ENCODE measurements around the gene SKA3. TPM values are rescaled to one million over a fixed set of nuclear protein-coding genes. Genes with fewer than 3 reads are reported as not detected.
"Not testable (repeated sequence)": the region's sequence is repeated elsewhere in the genome, so short reads cannot be mapped to it uniquely, and the experiment has no call there.

Gene SKA3
- total RNA-seq, 2 donors from 2014 or later = 29.5 to 48.6 TPM

GRCh38 chr13:21142766-21143165, 33.6 kb downstream of the SKA3 start:
- Mint-ChIP-seq H3K9me3 (no peaks in the 10 kb centered on the region), H3K4me3 (peak overlapping the region; percentile 71), H3K36me3 (ENCODE audit: low read depth) (peaks cover 76% of the 10 kb centered on the region), H3K27me3 (no peaks in the 10 kb centered on the region), H3K27ac (peak overlapping the region; percentile 79), H3K4me1 (peaks cover 21% of the 10 kb centered on the region)
- ATAC-seq (replicated peaks) = no peak

GRCh38 chr13:21139374-21139773, 37.0 kb downstream of the SKA3 start:
- peaks cover 15% of the 10 kb centered on the region for H3K4me1 Mint-ChIP-seq
- peaks cover 7% of the 10 kb centered on the region for H3K27me3 Mint-ChIP-seq
- no peaks in the 10 kb centered on the region for H3K9me3 Mint-ChIP-seq
- peak overlapping the region; percentile 85 for H3K4me3 Mint-ChIP-seq
- peak overlapping the region; percentile 94 for H3K27ac Mint-ChIP-seq
- H3K36me3 Mint-ChIP-seq (ENCODE audit: low read depth) = peaks cover 42% of the 10 kb centered on the region
- no peak for ATAC-seq (replicated peaks)

- Mint-ChIP-seq H3K36me3 (ENCODE audit: low read depth) (peaks cover 36% of the 10 kb centered on the region), H3K9me3 (no peaks in the 10 kb centered on the region), H3K27me3 (peaks cover 7% of the 10 kb centered on the region), H3K27ac (peak overlapping the region; percentile 48), H3K4me3 (peak overlapping the region; percentile 85), H3K4me1 (peaks cover 12% of the 10 kb centered on the region)
- no peak for ATAC-seq (replicated peaks)
These were observed 37.8 kb downstream of the SKA3 start for GRCh38 chr13:21138561-21138960.

- no peak for ATAC-seq (replicated peaks)
- peaks cover 9% of the 10 kb centered on the region for H3K27me3 Mint-ChIP-seq
- no peak overlapping the region for H3K27ac Mint-ChIP-seq
- peaks cover 27% of the 10 kb centered on the region for H3K36me3 Mint-ChIP-seq (ENCODE audit: low read depth)
- H3K4me3 Mint-ChIP-seq = no peak overlapping the region
- H3K4me1 Mint-ChIP-seq = peaks cover 6% of the 10 kb centered on the region
- no peaks in the 10 kb centered on the region for H3K9me3 Mint-ChIP-seq
These were observed 38.7 kb downstream of the SKA3 start for GRCh38 chr13:21137696-21138095.

GRCh38 chr13:21135833-21136232, 40.5 kb downstream of the SKA3 start:
- not testable (repeated sequence) for ATAC-seq (replicated peaks); H3K27ac Mint-ChIP-seq; H3K9me3 Mint-ChIP-seq; H3K36me3 Mint-ChIP-seq (ENCODE audit: low read depth); H3K4me3 Mint-ChIP-seq; H3K4me1 Mint-ChIP-seq
- H3K27me3 Mint-ChIP-seq = peaks cover 11% of the 10 kb centered on the region

DNA sequence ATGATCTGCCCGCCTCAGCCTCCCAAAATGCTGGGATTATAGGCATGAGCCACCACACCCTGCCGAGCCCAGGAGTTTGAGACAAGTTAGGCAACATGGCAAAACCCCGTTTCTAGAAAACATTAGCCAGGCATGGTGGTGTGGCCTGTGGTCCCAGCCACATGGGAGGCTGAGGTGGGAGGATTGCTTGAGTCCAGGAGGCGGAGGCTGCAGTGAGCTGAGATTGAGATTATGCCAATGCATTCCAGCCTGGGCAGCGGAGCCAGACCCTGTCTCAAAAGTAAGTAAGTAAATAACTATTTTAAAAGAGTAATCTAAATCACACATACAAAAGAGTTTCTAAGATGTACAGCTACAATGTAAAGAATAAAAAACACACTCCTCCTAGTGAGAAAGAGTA, 41.9 kb downstream of the SKA3 start:
- H3K27me3 Mint-ChIP-seq = peaks cover 15% of the 10 kb centered on the region
- no peaks in the 10 kb centered on the region for H3K9me3 Mint-ChIP-seq
- H3K27ac Mint-ChIP-seq = no peak overlapping the region
- H3K4me3 Mint-ChIP-seq = no peak overlapping the region
- H3K36me3 Mint-ChIP-seq (ENCODE audit: low read depth) = no peaks in the 10 kb centered on the region
- no peak for ATAC-seq (replicated peaks)
- H3K4me1 Mint-ChIP-seq = peaks cover under 1% of the 10 kb centered on the region

GRCh38 chr13:21133077-21133476, 43.3 kb downstream of the SKA3 start:
- Mint-ChIP-seq H3K36me3 (ENCODE audit: low read depth) (no peaks in the 10 kb centered on the region), H3K27ac (no peak overlapping the region), H3K9me3 (no peaks in the 10 kb centered on the region), H3K4me1 (no peaks in the 10 kb centered on the region), H3K27me3 (peaks cover 15% of the 10 kb centered on the region), H3K4me3 (no peak overlapping the region)
- ATAC-seq (replicated peaks) = no peak

DNA sequence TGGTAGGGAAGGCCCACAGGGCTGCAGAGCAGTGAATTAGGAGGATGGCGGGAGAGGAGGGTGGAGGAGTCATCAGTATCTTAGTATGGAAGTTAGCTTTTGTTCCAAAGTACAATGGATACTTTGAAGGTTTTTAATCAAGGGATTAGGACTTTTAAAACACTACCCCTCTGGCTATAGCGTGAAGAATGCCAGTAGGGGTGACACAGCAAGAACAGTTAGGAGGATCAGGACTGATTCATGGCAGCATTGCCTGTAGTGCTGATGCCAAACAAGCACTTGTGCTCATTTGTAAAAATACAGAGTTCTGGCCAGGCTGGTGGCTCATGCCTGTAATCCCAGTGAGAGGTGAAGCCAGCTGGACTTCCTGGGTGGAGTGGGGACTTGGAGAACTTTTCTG, 46.2 kb downstream of the SKA3 start:
- H3K4me3 Mint-ChIP-seq = no peak overlapping the region
- ATAC-seq (replicated peaks) = no peak

GRCh38 chr13:21124852-21125251, 51.5 kb downstream of the SKA3 start:
- H3K4me1 Mint-ChIP-seq = no peaks in the 10 kb centered on the region
- no peaks in the 10 kb centered on the region for H3K36me3 Mint-ChIP-seq (ENCODE audit: low read depth)
- ATAC-seq (replicated peaks) = no peak
- H3K4me3 Mint-ChIP-seq = no peak overlapping the region
- H3K27me3 Mint-ChIP-seq = peaks cover 2% of the 10 kb centered on the region
- H3K27ac Mint-ChIP-seq = no peak overlapping the region
- no peaks in the 10 kb centered on the region for H3K9me3 Mint-ChIP-seq

More for the DNA sequence above, 46.2 kb downstream of the SKA3 start:
- Mint-ChIP-seq H3K9me3 (no peaks in the 10 kb centered on the region), H3K27ac (no peak overlapping the region), H3K4me1 (no peaks in the 10 kb centered on the region), H3K36me3 (ENCODE audit: low read depth) (no peaks in the 10 kb centered on the region), H3K27me3 (peaks cover 8% of the 10 kb centered on the region)

- no peak overlapping the region for H3K27ac Mint-ChIP-seq
- no peaks in the 10 kb centered on the region for H3K4me1 Mint-ChIP-seq
- no peak for ATAC-seq (replicated peaks)
These were observed 52.4 kb downstream of the SKA3 start for GRCh38 chr13:21123956-21124355.

DNA sequence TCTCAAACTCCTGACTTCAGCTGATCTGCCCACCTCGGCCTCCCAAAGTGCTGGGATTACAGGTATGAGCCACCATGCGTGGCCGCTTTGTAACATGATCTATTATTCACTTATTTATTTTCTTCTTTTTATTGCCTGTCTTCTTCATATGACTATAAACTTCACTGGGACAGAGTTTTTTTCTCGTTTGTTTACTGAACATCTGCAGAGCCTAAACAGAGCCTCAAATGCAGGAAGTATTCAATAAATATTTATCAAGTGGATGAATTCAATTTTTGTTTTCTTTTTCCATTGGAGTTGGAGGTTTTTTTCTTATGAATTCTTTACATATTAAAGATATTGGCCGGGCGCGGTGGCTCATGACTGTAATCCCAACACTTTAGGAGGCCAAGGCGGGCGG, 54.7 kb downstream of the SKA3 start:
- H3K27ac Mint-ChIP-seq = no peak overlapping the region
- no peaks in the 10 kb centered on the region for H3K36me3 Mint-ChIP-seq (ENCODE audit: low read depth)
- no peak for ATAC-seq (replicated peaks)
- no peaks in the 10 kb centered on the region for H3K27me3 Mint-ChIP-seq
- H3K4me3 Mint-ChIP-seq = no peak overlapping the region
- H3K9me3 Mint-ChIP-seq = no peaks in the 10 kb centered on the region
- no peaks in the 10 kb centered on the region for H3K4me1 Mint-ChIP-seq

More at GRCh38 chr13:21123956-21124355, 52.4 kb downstream of the SKA3 start:
- Mint-ChIP-seq H3K27me3 (no peaks in the 10 kb centered on the region), H3K4me3 (no peak overlapping the region), H3K9me3 (no peaks in the 10 kb centered on the region), H3K36me3 (ENCODE audit: low read depth) (no peaks in the 10 kb centered on the region)

DNA sequence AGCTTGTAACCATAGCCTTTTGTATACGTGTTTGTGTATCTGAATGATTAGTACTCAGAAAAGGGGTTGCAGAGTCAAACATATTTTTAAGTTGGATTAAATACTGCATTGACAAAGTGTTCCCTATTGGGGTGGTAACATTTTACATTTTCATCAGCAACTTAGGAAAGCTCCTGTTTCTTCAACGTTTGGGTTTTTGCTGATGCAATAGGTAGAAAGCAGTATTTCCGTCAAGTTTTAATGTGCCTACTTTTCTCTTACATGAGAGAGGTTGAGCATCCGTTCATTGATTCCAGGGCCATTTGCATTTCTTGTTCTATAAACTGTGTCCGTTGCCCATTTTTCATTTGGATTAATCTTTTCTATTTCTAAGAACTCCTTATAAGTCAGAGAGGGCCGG, 56.2 kb downstream of the SKA3 start:
- H3K4me3 Mint-ChIP-seq = no peak overlapping the region
- H3K27ac Mint-ChIP-seq = no peak overlapping the region
- H3K9me3 Mint-ChIP-seq = no peaks in the 10 kb centered on the region
- no peaks in the 10 kb centered on the region for H3K4me1 Mint-ChIP-seq
- H3K27me3 Mint-ChIP-seq = no peaks in the 10 kb centered on the region
- no peak for ATAC-seq (replicated peaks)
- H3K36me3 Mint-ChIP-seq (ENCODE audit: low read depth) = no peaks in the 10 kb centered on the region

GRCh38 chr13:21119526-21119925, 56.8 kb downstream of the SKA3 start:
- H3K27ac Mint-ChIP-seq = no peak overlapping the region
- no peak overlapping the region for H3K4me3 Mint-ChIP-seq
- H3K4me1 Mint-ChIP-seq = no peaks in the 10 kb centered on the region
- H3K9me3 Mint-ChIP-seq = no peaks in the 10 kb centered on the region
- no peaks in the 10 kb centered on the region for H3K27me3 Mint-ChIP-seq
- H3K36me3 Mint-ChIP-seq (ENCODE audit: low read depth) = no peaks in the 10 kb centered on the region
- no peak for ATAC-seq (replicated peaks)

DNA sequence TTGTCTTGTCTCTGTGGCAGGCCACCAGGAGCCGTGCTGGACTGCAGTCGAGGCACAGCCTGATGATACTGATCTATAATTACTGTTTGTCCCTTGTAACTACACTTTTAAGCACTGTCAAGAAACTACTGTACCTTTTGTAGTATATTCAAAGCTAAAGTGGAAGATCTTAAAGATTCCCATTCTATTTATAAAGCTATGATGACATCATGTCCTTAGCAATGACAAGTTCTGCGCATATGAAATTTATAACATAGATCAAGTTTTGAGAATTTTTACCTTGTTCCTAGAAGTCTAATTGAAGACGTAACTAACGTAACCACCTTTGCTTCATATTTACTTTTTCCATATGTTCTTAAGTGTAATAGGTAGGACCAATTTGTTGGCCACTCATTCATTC, 58.2 kb downstream of the SKA3 start:
- H3K36me3 Mint-ChIP-seq (ENCODE audit: low read depth) = no peaks in the 10 kb centered on the region
- H3K4me1 Mint-ChIP-seq = no peaks in the 10 kb centered on the region
- no peak overlapping the region for H3K27ac Mint-ChIP-seq
- H3K9me3 Mint-ChIP-seq = no peaks in the 10 kb centered on the region
- no peaks in the 10 kb centered on the region for H3K27me3 Mint-ChIP-seq
- no peak for ATAC-seq (replicated peaks)
- no peak overlapping the region for H3K4me3 Mint-ChIP-seq

DNA sequence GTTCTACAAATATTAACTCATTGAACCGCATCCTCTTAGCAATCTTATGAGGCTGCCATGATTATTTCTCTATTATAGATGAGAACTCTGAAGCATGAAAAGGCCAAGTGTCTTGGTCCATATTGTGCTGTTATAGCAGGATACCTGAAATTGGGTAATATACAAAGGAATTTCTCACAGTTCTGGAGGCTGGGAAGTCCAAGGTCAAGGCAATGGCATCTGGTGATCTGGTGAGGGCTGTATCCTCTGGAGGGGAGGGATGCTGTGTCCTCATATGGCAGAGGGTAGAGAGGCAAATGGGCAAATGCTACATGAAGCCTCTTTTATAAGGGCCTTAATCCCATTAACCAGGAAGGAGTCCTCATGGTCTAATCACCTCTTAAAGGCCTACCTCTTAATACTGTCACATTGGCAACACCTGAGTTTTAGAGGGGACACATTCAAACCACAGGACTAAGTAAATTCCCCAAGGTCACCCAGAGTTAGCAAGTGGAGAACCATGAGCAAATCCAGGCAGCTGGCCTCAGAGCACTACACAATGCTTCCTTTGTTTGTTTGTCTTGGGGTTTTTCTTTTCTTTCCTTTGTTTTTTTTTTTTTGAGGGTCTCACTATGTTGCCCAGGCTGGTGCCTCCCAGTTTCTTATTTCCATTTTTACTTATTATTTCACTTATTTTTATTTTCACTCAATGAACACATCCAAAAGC, 59.1 kb downstream of the SKA3 start:
- Mint-ChIP-seq H3K4me3 (no peak overlapping the region), H3K4me1 (no peaks in the 10 kb centered on the region), H3K36me3 (ENCODE audit: low read depth) (no peaks in the 10 kb centered on the region), H3K27ac (no peak overlapping the region), H3K9me3 (no peaks in the 10 kb centered on the region), H3K27me3 (no peaks in the 10 kb centered on the region)
- no peak for ATAC-seq (replicated peaks)

GRCh38 chr13:21116141-21116540, 60.2 kb downstream of the SKA3 start:
- H3K9me3 Mint-ChIP-seq = no peaks in the 10 kb centered on the region
- H3K27me3 Mint-ChIP-seq = no peaks in the 10 kb centered on the region
- ATAC-seq (replicated peaks) = no peak
- H3K27ac Mint-ChIP-seq = no peak overlapping the region
- H3K4me3 Mint-ChIP-seq = no peak overlapping the region
- no peaks in the 10 kb centered on the region for H3K36me3 Mint-ChIP-seq (ENCODE audit: low read depth)
- H3K4me1 Mint-ChIP-seq = no peaks in the 10 kb centered on the region
